Endothelial cell of umbilical vein (primary cell): Measurements from ENCODE around the gene TCP11. TPM values are rescaled to one million over a fixed set of nuclear protein-coding genes. Genes with fewer than 3 reads are reported as not detected.
A peak's percentile ranks its signal among the peaks of the same experiment; 100 is the strongest.

Experiments used
- Bru-seq: library from RNA; stranded (reverse); fragments of 400-500 nt; gene quantifications from one replicate; lab custom pipeline; 2021; lab: Mats Ljungman, UMichigan
- BruChase-seq, 2 experiments: library from RNA; stranded (reverse); fragments of 400-500 nt; gene quantifications; one replicate each; lab custom pipeline; 2021; lab: Mats Ljungman, UMichigan
- BruUV-seq: library from RNA; stranded (reverse); fragments of 400-500 nt; replicated peaks from 2 replicates; lab custom pipeline; 2021; lab: Mats Ljungman, UMichigan
- CTCF ChIA-PET: fragments of 300-600, 350-600 bp; sonication (Branson Sonifier 250); formaldehyde crosslinking; loops from one replicate; lab custom pipeline; 2021; ENCODE audit warnings: antibody characterized with exemption, inconsistent platforms; lab: Charles Lee
- POLR2A ChIA-PET: fragments of 300-600, 350-600 bp; sonication (Branson Sonifier 250); formaldehyde crosslinking; loops from one replicate; lab custom pipeline; 2021; ENCODE audit warnings: antibody characterized with exemption, inconsistent platforms; lab: Charles Lee
- DNase-seq: peaks from one replicate; pipeline ENCODE4 v3.0.0-alpha.2; 2011; ENCODE audit warnings: low read depth, low spot score
- FAIRE-seq: peaks from 2 replicates; lab custom pipeline; 2011; peaks lifted over from hg19 to GRCh38; lab: Jason Lieb, UNC
- H2AFZ ChIP-seq: 2 replicates; pipeline ENCODE4 v1.6.0; 2012; ENCODE audit warnings: low read depth, low read length, control low read depth, inconsistent platforms
- H3K27ac ChIP-seq: 2 replicates; pipeline ENCODE4 v1.5.1; 2011; ENCODE audit warnings: low read depth, mild to moderate bottlenecking, control low read depth, low read length, moderate library complexity; ENCODE audit not compliant: insufficient read depth
- H3K27me3 ChIP-seq, 2 experiments: 2 replicates each; pipeline versions ENCODE4 v1.6.0 to v1.6.1; 2011; ENCODE audit warnings: low read length in 2 of 2, mixed read lengths in 1 of 2; ENCODE audit not compliant: control insufficient read depth in 2 of 2, insufficient read depth in 2 of 2
- H3K36me3 ChIP-seq, 2 experiments: 2 replicates in 1 of 2; 3 replicates in 1 of 2; pipeline ENCODE4 v1.5.1; 2011; ENCODE audit warnings: low read length in 2 of 2, mild to moderate bottlenecking in 1 of 2, moderate library complexity in 1 of 2; ENCODE audit not compliant: control insufficient read depth in 2 of 2, insufficient read depth in 2 of 2; ENCODE audit errors: extremely low read depth in 1 of 2
- H3K4me1 ChIP-seq: 3 replicates; pipeline ENCODE4 v1.5.1; 2011; ENCODE audit warnings: mild to moderate bottlenecking, low read length; ENCODE audit not compliant: control insufficient read depth, insufficient read depth; ENCODE audit errors: extremely low read depth
- H3K4me2 ChIP-seq: 2 replicates; pipeline ENCODE4 v1.6.1; 2011; ENCODE audit warnings: low read length, control low read depth, mixed read lengths; ENCODE audit not compliant: insufficient read depth
- H3K4me3 ChIP-seq, 3 experiments: fragments of 200-600 bp in 1 of 3; sonication (generic), shearing (Covaris generic) in 1 of 3; replicated peaks in 1 of 3; 2 replicates each; pipeline ENCODE4 v1.5.1; 2011 to 2016; ENCODE audit warnings: control low read depth in 3 of 3, low read length in 3 of 3, mild to moderate bottlenecking in 2 of 3, inconsistent platforms in 1 of 3, low read depth in 1 of 3, moderate library complexity in 1 of 3; ENCODE audit not compliant: insufficient read depth in 1 of 3
- H3K79me2 ChIP-seq: 2 replicates; pipeline ENCODE4 v1.6.0; 2012; ENCODE audit warnings: low read length, inconsistent platforms; ENCODE audit not compliant: control insufficient read depth, insufficient read depth
- H3K9ac ChIP-seq: replicated peaks from 2 replicates; pipeline ENCODE3; 2011; ENCODE audit warnings: low read length, control low read depth; ENCODE audit not compliant: insufficient read depth; ENCODE audit errors: extremely low read depth
- H3K9me1 ChIP-seq: replicated peaks from 3 replicates; pipeline ENCODE4 v1.6.0; 2011; ENCODE audit warnings: mild to moderate bottlenecking, low read length; ENCODE audit not compliant: control insufficient read depth, insufficient read depth; ENCODE audit errors: extremely low read depth
- H3K9me3 ChIP-seq: replicated peaks from 2 replicates; pipeline ENCODE4 v1.5.1; 2012; ENCODE audit warnings: low read length, inconsistent platforms; ENCODE audit not compliant: control insufficient read depth, insufficient read depth
- H4K20me1 ChIP-seq: replicated peaks from 2 replicates; pipeline ENCODE3; 2011; ENCODE audit warnings: mild to moderate bottlenecking, low read length; ENCODE audit not compliant: control insufficient read depth, insufficient read depth; ENCODE audit errors: extremely low read depth
- CTCF ChIP-seq, 2 donors: IDR thresholded peaks; 1 replicate in 1 of 2; 2 replicates in 1 of 2; pipeline ENCODE4 v1.5.1; 2011; ENCODE audit warnings: low read length in 2 of 2, mild to moderate bottlenecking in 2 of 2, moderate library complexity in 2 of 2, control low read depth in 1 of 2, inconsistent platforms in 1 of 2, low read depth in 1 of 2; ENCODE audit not compliant: insufficient read depth in 1 of 2; ENCODE audit errors: extremely low read depth in 1 of 2
- EZH2 ChIP-seq: IDR thresholded peaks from 2 replicates; pipeline ENCODE4 v1.6.1; 2012; ENCODE audit warnings: borderline replicate concordance, low read depth, mild to moderate bottlenecking, moderate library complexity, low read length, inconsistent platforms; ENCODE audit not compliant: severe bottlenecking
- GATA2 ChIP-seq: IDR thresholded peaks from 2 replicates; pipeline ENCODE4 v1.7.0; 2011; ENCODE audit warnings: low read depth, mild to moderate bottlenecking, moderate library complexity, mixed read lengths, low read length; ENCODE audit not compliant: insufficient read length, insufficient read depth
- JUN ChIP-seq: IDR thresholded peaks from 2 replicates; pipeline ENCODE4 v1.6.1; 2011; ENCODE audit warnings: borderline replicate concordance, low read depth; ENCODE audit not compliant: insufficient read length, insufficient read depth
- POLR2A ChIP-seq: IDR thresholded peaks from 2 replicates; pipeline ENCODE4 v1.6.1; 2012; ENCODE audit warnings: low read depth, mild to moderate bottlenecking, control low read depth, low read length
- POLR2AphosphoS5 ChIP-seq: IDR thresholded peaks from 2 replicates; pipeline ENCODE4 v1.6.1; 2012; ENCODE audit warnings: low read depth, mild to moderate bottlenecking, control low read depth, low read length, moderate library complexity; ENCODE audit not compliant: insufficient read depth
- dilution Hi-C: fragments of 300-500 bp; cut with MboI; formaldehyde crosslinking; loops from one replicate; pipeline ENCODE4 v1.15.0; 2019; ENCODE audit warnings: low sequenced_read_pairs; ENCODE audit not compliant: extremely low pct_ligation_motif_present
- intact Hi-C: fragments of 100-400 bp; cut with micrococcal nuclease; formaldehyde crosslinking; loops from one replicate; pipeline ENCODE4 v1.10.0; 2022
- long read RNA-seq: library from polyadenylated mRNA; stranded (forward); transcript quantifications from one replicate; pipeline ENCODE4 v2.0.0, GENCODE V29; 2021
- polyA minus RNA-seq, 3 experiments: library from RNA; depleted of rRNA, polyadenylated mRNA; stranded (reverse); fragments of >200 nt; gene quantifications; 1 replicate in 1 of 3; 2 replicates in 2 of 3; pipeline ENCODE4 v1.2.3, GENCODE V29; 2011
- polyA plus RNA-seq, 4 experiments: library from polyadenylated mRNA; depleted of rRNA in 3 of 4; stranded (reverse) in 3 of 4; unstranded in 1 of 4; fragments of >200 nt; gene quantifications; 2 replicates each; pipeline versions ENCODE4 v1.2.1 to v1.2.3, GENCODE V29; 2011 to 2012; ENCODE audit warnings: missing spikeins in 1 of 4
- total RNA-seq: library from RNA; stranded (reverse); gene quantifications from 2 replicates; pipeline ENCODE4 v1.2.3, GENCODE V29; 2021

TCP11 gene
- total RNA-seq: not detected in 2 replicates
- 0.18 TPM in 2 replicates for polyA plus RNA-seq
- polyA plus RNA-seq (2011; cell fraction: cytosol; rRNA removed): 0.05 and 0.14 TPM in 2 replicates
- polyA plus RNA-seq (2011; cell fraction: nucleus; rRNA removed): 0.14 TPM in 1 of 2 replicates, not detected in the other
- polyA plus RNA-seq (2012): not detected in 2 replicates
- 0.32 TPM in 1 of 2 replicates, not detected in the other for polyA minus RNA-seq
- polyA minus RNA-seq (2011; cell fraction: cytosol; rRNA and poly(A)+ RNA removed): not detected
- polyA minus RNA-seq (2011; cell fraction: nucleus; rRNA and poly(A)+ RNA removed): not detected in 2 replicates
- percentile 12 among the genes with signal in this experiment for Bru-seq, nascent RNA
- BruChase-seq, experiment 1, labeled RNA remaining after a 6-hour chase: not detected
- percentile 4 among the genes with signal in this experiment for BruChase-seq, experiment 2, labeled RNA remaining after a 2-hour chase
- long read RNA-seq: 0 reads

- Histone ChIP-seq H3K4me3 (peak within 1 kb of the TSS in 1 of 3 experiments; percentile 3), H2AFZ (peak within 1 kb of the TSS; percentile 70), H3K27ac (no peak within 1 kb of the TSS), H3K9ac (peak within 1 kb of the TSS; percentile 19), H3K9me3 (no peaks in the 10 kb centered on the region), H3K4me2 (no peak within 1 kb of the TSS), H3K79me2 (no peaks in the 10 kb centered on the region), H3K36me3 (no peaks in the 10 kb centered on the region), H3K4me1 (no peaks in the 10 kb centered on the region), H3K9me1 (no peaks in the 10 kb centered on the region), H4K20me1 (no peaks in the 10 kb centered on the region), H3K27me3 (no peaks in the 10 kb centered on the region)
- POLR2A ChIA-PET: no interaction called here
- FAIRE-seq: no peak
- intact Hi-C loops: loop anchor here (2.0 to 10.0 kb wide), 2 partner anchors 98 to 276 kb away; no protein-coding TSS in a partner anchor
- CTCF ChIA-PET: interaction anchor here (1.3 to 5.5 kb wide), 4 partner anchors 99 to 214 kb away, joined by 3 to 302 read pairs (median 10); no protein-coding TSS in a partner anchor
- no TSS peak for BruUV-seq
- TF ChIP-seq GATA2 (no peak), EZH2 (peak; percentile 32)
- dilution Hi-C loops: no loop called here
- DNase-seq: no peak
These were observed at the start of gene TCP11 for GRCh38 chr6:35141007-35141655. Gene TCP11 (minus strand): TSS chr6:35141339. CDS start chr6:35140870, 469 bp downstream.

GRCh38 chr6:35190306-35190705, 49.2 kb upstream of the TCP11 start:
- H3K36me3 ChIP-seq: no peaks in the 10 kb centered on the region
- H3K4me3 ChIP-seq: no peak overlapping the region
- BruUV-seq: no TSS peak
- TF ChIP-seq GATA2 (no peak), JUN (no peak), EZH2 (no peak), POLR2AphosphoS5 (no peak), CTCF (IDR thresholded peaks at IDR 0.05; ENCODE audit: extremely low read depth in 1 of 2, insufficient read depth in 1 of 2, low read depth in 1 of 2, low read length in 2 of 2) (no peak), POLR2A (no peak)
- POLR2A ChIA-PET: no interaction called here
- no peak overlapping the region for H3K27ac ChIP-seq
- no peak overlapping the region for H3K4me2 ChIP-seq
- H3K27me3 ChIP-seq: peaks cover 5 to 6% of the 10 kb centered on the region in 2 experiments
- H3K9me1 ChIP-seq: no peaks in the 10 kb centered on the region
- no peaks in the 10 kb centered on the region for H3K9me3 ChIP-seq
- CTCF ChIA-PET: interaction anchor here (1.2 to 8.9 kb wide), 4 partner anchors 8 to 44 kb away, joined by 3 to 63 read pairs (median 6); no protein-coding TSS in a partner anchor
- DNase-seq (no peak), FAIRE-seq (no peak)
- no peaks in the 10 kb centered on the region for H3K79me2 ChIP-seq
- dilution Hi-C loops (no loop called here), intact Hi-C loops (no loop called here)
- no peaks in the 10 kb centered on the region for H3K4me1 ChIP-seq
- no peak overlapping the region for H3K9ac ChIP-seq
- no peak overlapping the region for H2AFZ ChIP-seq
- H4K20me1 ChIP-seq: no peaks in the 10 kb centered on the region
